GM18858 (cell line): Measurements from ENCODE around the gene SNRNP48.
A peak's percentile ranks its signal among the peaks of the same experiment; 100 is the strongest.

ENCODE experiments used
- ATAC-seq: cut with Tn5 transposase; IDR thresholded peaks from one replicate; pipeline ENCODE4 v1.9.1; 2021; ENCODE audit not compliant: unreplicated experiment

Gene SNRNP48

GRCh38 chr6:7589949-7590917 is at the start of gene SNRNP48:
TSS of gene SNRNP48 (plus strand) at chr6:7590198. CDS start at chr6:7590258, 60 bp downstream.
- ATAC-seq, result peak; percentile 99

GRCh38 chr6:7540595-7540994 is 49.4 kb upstream of the SNRNP48 start:
- ATAC-seq, result no peak

GRCh38 chr6:7541175-7542064 is 48.6 kb upstream of the SNRNP48 start, which contains the start of gene DSP:
TSS of gene DSP (plus strand) at chr6:7541671. CDS start at chr6:7541916, 245 bp downstream.
- no peak for ATAC-seq

- ATAC-seq, result no peak
Measured at GRCh38 chr6:7542065-7542873, 47.7 kb upstream of the SNRNP48 start.

- ATAC-seq, result no peak
Measured at GRCh38 chr6:7542874-7543624, 46.9 kb upstream of the SNRNP48 start.

- no peak for ATAC-seq
Measured at GRCh38 chr6:7543789-7544424, 46.1 kb upstream of the SNRNP48 start.

- ATAC-seq, result no peak
Measured at GRCh38 chr6:7544597-7544996, 45.4 kb upstream of the SNRNP48 start.

GRCh38 chr6:7545316-7546019 is 44.5 kb upstream of the SNRNP48 start:
- ATAC-seq, result no peak

GRCh38 chr6:7546020-7546369 is 44.0 kb upstream of the SNRNP48 start:
- no peak for ATAC-seq

GRCh38 chr6:7546383-7546782 is 43.6 kb upstream of the SNRNP48 start:
- ATAC-seq, result no peak

GRCh38 chr6:7546896-7547295 is 43.1 kb upstream of the SNRNP48 start:
- ATAC-seq, result no peak

GRCh38 chr6:7547315-7547714 is 42.7 kb upstream of the SNRNP48 start:
- no peak for ATAC-seq

GRCh38 chr6:7550433-7550801 is 39.6 kb upstream of the SNRNP48 start:
- ATAC-seq, result no peak

- ATAC-seq, result no peak
Measured at GRCh38 chr6:7554533-7555275, 35.3 kb upstream of the SNRNP48 start.

GRCh38 chr6:7555671-7556070 is 34.3 kb upstream of the SNRNP48 start:
- no peak for ATAC-seq

- ATAC-seq, result no peak
Measured at GRCh38 chr6:7556394-7557106, 33.4 kb upstream of the SNRNP48 start.

- ATAC-seq, result no peak
Measured at GRCh38 chr6:7557652-7558051, 32.3 kb upstream of the SNRNP48 start.

- no peak for ATAC-seq
Measured at GRCh38 chr6:7558781-7559180, 31.2 kb upstream of the SNRNP48 start.
